ENCODE results near the gene GCNT2.
"Not testable (repeated sequence)": the region's sequence is repeated elsewhere in the genome, so short reads cannot be mapped to it uniquely, and the experiment has no call there.

GCNT2 gene

DNA sequence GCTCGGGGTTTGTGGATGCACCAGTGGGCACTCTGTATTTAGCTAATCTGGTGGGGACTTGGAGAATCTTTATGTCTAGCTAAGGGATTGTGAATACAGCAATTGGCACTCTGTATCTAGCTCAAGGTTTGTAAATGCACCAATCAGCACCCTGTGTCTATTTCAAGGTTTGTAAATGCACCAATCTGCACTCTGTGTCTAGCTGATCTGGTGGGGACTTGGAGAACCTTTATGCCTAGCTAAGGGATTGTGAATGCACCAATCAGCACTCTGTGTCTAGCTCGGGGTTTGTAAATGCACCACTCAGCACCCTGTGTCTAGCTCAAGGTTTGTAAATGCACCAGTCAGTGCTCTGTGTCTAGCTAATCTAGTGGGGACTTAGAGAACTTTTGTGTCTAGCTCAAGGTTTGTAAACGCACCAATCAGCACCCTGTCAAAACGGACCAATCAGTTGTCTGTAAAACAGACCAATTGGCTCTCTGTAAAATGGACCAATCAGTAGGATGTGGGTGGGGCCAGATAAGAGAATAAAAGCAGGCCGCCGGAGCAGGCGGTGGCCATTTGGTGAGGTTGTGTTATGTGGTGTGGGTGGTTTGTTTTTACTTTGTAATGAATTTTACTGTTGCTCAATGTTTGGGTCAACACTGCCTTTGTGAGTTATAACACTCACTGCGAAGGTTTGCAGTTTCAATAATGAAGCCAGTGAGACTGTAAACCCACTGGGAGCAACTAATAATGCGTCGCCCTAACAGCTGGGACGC lies 139.5 kb downstream of the GCNT2 start:
- not testable (repeated sequence) for DNase-seq (ENCODE audit: low spot score)

DNA sequence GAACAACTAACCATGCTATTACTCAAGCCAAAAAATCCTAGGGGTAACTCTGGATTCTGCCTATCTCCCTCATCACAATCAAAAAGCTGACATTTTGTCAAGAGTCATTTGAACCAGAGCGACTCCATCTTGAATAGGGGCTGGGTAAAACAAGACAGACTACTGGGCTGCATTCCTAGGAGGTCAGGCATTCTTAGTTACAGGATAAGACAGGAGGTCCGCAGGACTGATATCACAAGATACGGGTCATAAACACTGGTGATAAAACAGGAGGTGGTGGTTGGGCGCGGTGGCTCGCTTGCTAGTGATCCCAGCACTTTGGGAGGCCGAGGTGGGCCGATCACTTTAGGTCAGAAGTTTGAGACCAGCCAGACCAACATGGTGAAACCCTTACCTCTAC lies 141.1 kb downstream of the GCNT2 start:
- DNase-seq (ENCODE audit: low spot score), result no peak

DNA sequence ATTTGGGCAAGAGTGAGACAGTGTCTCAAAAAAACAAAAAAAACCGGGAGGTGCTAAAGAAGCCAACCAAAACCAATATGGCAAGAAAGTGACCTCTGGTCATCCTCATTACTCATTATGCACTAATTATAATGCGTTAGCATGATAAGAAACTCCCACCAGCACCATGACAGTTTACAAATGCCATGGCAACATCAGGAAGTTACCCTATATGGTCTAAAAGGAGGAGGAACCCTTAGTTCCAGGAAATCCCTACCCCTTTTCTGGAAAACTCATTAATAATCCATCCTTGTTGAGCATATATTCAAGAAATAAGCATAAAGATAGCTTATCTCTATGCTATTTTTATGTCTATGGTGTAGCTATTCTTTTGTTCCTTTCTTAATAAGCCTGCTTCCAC lies 141.6 kb downstream of the GCNT2 start:
- no peak for DNase-seq (ENCODE audit: low spot score)

DNA sequence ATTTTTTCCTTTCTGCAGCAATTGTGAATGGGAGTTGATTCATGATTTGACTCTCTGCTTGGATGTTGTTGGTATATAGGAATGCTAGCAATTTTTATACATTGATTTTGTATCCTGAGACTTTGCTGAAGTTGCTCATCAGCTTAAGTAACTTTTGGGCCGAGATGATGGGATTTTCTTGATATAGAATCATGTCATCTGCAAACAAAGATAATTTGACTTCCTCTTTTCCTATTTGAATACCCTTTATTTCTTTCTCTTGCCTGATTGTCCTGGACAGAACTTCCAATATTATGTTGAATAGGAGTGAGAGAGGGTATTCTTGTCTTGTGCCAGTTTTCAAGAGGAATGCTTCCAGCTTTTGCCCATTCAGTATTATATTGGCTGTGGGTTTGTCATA lies 144.4 kb downstream of the GCNT2 start:
- DNase-seq (ENCODE audit: low spot score), result not testable (repeated sequence)

DNA sequence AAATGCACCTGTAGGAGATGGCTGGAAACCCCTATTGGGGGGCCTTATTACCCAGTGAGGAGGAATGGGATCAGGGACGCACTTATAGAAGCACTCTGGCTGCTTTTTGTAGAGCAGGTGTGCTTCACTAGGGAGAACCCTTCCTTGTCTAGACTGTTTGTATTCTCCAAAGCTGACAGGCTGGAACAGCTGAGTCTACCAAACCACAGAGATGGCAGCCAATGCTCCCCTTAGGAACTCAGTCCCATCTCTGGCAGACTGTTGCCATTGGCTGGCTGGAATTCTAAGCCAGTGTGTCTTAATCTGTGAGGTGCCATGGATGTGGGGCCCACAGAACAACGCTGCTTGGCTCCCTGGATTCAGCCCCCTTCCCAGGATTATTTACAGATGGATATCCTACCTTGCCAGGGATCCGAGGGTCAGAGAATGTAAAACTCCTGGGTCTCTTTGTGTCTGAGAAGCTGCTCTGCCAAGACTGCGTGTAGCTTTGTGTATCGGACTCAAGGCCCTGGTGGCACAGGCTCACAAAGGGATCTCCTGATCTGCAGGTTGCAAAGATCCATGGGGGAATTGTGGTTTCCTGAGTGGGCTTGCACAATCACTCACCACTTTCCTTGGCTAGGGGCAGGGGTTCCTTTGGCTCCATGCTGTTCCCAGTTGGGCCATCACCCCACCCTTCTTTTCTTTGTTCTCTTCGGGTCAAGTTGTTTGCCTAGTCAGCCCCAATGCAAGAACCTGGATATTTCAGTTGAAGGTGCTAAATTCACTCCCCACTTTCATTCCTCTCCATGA lies 147.2 kb downstream of the GCNT2 start:
- DNase-seq (ENCODE audit: low spot score), result no peak

DNA sequence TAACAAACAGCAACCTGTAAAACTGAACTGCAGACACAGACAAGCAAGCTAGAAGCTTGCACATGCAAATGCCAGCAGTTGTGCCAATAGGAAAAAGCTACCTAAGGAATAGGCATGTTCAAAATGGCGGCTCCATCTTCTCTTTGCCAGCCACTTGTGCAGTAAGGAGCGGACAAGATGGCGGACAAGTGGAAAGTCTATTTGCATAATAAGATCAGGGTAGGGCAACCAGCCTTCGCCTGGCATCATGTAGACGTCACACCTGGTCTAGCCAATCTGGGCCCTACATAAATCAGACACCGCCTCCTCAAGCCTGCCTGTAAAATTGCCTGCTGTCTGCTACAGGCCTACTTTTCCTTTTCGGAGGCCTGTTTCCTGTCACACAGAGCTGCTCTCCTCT lies 155.3 kb downstream of the GCNT2 start:
- no peak for DNase-seq (ENCODE audit: low spot score)

DNA sequence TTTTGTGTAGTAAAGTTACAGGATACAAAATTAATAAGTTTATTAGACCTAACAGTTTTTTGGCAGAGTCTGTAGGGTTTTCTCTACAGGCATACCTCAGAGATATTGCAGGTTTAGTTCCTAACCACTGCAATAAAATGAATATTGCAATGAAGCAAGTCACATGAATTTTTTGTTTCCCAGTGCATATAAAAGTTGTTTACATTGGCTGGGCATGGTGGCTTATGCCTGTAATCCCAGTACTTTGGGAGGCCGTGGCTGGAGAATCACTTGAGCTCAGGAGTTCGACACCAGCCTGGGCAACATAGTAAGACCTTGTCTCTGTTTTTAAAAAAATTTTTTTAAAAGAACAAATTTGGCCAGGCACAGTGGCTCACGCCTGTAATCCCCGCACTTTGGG lies 157.3 kb downstream of the GCNT2 start:
- DNase-seq (ENCODE audit: low spot score), result no peak
